LNCAP (cell line): ENCODE measurements around the gene TNFAIP3.

ENCODE experiments used
- TF ChIP-seq, protein P1 (sequence below): fragments of 450-650 bp; IDR thresholded peaks from 2 replicates; pipeline ENCODE4 v1.5.1; 2017; ENCODE audit warnings: mild to moderate bottlenecking

TNFAIP3 gene

DNA sequence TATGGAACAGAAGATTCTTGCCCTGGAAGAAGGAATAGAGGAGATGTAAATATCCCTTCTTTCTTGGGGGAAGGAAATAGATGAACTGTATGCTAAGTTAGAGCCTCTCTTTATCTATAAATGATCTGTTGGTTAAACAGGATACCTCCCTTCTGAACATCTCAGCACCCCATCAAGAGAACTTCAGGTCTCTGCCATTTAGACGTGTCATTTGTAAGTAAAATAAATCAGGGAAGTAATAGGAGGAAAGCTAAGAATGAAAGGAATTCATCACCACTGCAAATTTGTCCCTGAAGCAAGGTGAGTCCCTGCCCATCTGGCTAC lies 42.5 kb upstream of the TNFAIP3 start:
- TF ChIP-seq, protein P1, sequence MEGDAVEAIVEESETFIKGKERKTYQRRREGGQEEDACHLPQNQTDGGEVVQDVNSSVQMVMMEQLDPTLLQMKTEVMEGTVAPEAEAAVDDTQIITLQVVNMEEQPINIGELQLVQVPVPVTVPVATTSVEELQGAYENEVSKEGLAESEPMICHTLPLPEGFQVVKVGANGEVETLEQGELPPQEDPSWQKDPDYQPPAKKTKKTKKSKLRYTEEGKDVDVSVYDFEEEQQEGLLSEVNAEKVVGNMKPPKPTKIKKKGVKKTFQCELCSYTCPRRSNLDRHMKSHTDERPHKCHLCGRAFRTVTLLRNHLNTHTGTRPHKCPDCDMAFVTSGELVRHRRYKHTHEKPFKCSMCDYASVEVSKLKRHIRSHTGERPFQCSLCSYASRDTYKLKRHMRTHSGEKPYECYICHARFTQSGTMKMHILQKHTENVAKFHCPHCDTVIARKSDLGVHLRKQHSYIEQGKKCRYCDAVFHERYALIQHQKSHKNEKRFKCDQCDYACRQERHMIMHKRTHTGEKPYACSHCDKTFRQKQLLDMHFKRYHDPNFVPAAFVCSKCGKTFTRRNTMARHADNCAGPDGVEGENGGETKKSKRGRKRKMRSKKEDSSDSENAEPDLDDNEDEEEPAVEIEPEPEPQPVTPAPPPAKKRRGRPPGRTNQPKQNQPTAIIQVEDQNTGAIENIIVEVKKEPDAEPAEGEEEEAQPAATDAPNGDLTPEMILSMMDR = no peak

DNA sequence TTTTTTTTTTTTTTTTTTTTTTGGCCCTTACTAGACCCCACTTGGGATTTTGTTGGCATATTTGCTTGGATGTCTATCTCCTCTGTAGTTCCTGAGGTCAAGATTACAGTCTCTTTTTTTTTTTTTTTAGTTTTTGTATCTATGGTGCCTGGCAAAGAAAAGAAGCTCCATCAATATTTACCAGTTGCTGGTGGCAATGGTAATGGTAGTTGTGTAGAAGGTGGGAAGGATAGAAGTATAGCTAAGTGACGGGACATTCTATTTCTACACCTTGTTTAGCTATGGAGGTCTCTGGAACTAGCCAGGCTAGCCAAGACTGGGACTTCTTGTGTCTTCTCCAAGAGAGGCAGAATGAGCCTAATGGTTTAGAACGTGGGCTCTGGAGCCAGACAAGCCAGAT lies 42.2 kb upstream of the TNFAIP3 start:
- TF ChIP-seq, protein P1 = no peak

DNA sequence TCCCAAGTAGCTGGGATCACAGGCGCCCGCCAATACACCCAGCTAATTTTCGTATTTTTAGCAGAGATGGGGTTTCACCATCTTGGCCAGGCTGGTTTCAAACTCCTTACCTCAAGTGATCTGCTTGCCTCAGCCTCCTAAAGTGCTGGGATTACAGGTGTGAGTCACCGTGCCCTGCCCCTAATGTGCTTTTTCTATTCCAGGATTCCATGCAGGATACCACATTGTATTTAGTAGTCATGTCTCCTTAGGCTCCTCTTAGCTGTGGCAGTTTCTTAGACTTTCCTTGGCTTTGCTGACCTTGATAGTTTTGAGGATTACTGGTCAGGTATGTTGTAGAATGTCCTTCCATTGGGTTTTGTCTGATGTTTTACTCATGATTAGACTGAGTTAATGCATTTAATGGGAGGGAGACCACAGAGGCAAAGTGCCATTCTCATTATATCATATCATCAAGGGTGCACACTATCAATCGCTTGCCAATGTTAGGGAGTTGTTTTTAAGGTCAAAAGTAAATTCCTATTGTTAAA lies 39.6 kb upstream of the TNFAIP3 start:
- TF ChIP-seq, protein P1 = no peak

DNA sequence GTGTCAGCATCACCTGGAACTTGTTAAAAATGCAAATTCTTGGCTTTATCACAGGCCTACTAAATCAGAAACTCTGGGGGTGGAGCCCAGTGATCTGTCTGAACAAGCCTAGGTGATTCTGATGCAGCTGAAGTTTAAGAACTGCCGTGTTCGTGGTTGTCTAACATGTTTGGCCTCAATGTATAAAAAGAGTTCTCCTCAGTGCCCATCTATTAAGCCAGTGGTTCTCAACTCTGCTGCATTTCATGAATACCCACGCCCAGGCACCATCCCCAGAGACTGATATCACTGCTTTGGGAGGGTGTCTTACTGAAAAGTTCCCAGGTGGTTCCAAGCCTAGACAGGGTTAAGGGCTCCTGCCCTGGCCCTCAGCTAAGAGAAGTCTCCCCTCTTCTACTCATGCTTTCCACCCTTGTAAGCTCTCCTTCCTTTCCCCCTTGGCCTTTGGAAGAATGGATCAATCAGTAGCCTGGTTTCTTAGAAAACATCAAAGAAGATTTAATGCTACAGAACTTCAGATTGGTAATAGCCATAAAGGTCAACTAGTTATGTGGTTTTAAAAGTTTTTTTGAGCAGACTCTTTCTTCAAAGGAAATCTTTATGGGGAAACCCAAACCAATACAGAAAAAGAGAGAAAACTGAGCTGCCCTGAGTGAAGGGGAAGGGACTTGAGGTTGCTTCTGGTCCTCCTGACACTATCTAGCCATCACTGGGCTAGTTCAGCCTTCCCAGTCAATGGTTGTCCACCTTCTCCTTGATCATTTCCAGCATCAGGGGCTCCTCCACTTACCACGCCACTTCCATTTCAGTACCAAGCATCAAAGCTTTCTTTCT lies 38.9 kb upstream of the TNFAIP3 start:
- TF ChIP-seq, protein P1 = no peak

DNA sequence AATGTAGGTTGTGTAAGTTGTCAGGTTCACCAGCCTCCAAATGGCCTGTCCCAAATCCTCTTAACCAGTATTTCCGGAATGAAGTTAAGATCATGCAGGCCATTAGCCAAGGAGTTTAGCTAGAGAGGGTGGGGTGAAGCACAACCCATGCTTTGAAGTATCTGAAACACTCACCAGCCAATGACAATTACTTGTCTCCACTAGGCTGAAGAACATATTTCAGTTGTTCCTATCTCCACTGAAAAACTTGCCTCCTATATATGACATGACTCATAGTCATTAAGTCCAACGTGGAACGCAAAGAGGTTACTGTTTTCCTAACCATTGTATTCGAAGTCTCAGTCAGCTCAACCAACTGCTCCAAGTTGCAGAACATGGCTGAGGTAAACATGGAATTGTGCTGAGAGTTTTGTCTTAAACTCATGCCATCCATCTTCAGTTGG lies 37.4 kb upstream of the TNFAIP3 start:
- TF ChIP-seq, protein P1 = no peak

DNA sequence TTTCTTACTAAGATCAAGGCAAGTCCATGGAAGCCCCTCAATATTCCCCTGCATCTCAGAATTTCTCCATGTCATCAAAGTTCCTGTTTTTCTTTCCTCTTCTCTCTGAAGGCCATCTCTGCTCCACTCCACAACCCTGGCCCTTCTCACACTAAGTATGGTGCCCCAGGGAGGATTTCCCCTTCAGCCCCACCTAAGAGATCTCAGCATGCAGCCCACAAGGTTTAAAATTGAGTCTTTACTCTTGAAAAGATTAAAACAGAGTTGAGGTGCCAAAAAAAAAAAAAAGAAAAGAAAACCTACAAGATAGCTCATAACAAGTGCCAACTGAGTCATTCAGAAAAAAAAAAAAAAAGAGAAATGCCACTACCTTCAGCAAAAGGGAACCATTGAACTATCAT lies 36.5 kb upstream of the TNFAIP3 start:
- TF ChIP-seq, protein P1 = no peak

DNA sequence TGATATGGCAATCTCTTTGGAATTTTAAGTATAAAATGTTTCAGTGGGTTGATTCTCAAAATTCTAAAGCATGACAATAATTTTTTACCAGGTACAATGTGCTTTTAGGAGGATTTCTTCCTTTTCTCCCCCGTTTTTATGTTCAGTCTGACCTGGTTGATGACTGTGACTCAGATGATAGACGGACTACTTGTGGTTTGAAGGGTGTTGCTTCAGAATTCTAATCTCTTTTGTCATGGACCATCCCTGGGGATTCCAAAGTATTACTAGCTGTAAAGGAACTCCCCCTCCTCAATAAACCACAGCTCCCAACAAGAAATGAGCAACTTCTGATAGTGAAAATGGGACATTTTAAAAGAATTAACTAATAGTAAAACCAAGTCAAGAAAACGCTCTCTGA lies 34.9 kb upstream of the TNFAIP3 start:
- TF ChIP-seq, protein P1 = no peak

DNA sequence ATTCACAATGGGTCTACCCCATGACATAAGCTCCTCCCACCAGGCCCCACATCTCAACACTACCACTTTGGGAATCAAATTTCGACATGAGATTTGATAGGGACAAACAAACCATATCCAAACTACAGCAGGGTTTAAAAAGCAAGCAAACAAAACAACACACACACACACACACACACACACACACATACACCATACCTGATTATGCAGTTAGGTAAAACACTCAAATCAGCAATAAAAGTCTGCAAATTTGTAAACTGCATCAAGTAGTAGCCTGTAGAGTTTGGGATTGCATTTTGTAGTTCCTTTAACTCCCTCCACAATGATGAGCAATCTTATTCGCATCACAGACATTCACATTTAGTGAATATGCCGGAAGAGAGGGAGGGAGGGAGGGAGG lies 32.6 kb upstream of the TNFAIP3 start:
- TF ChIP-seq, protein P1 = no peak
